Liver (tissue), 9 donors: ENCODE measurements around the gene LILRA5. TPM values are rescaled to one million over a fixed set of nuclear protein-coding genes. Genes with fewer than 3 reads are reported as not detected.

Source experiments
- DNase-seq: peaks from one replicate; pipeline ENCODE4 v3.0.0-alpha.2; 2017; ENCODE audit warnings: low spot score
- H3K27ac ChIP-seq, 2 donors: one replicate each; pipeline ENCODE4 v1.7.0; 2013; ENCODE audit warnings: inconsistent platforms in 2 of 2, low read length in 2 of 2, control low read depth in 1 of 2, low read depth in 1 of 2, mild to moderate bottlenecking in 1 of 2
- H3K27me3 ChIP-seq, 4 donors: one replicate each; pipeline versions ENCODE4 v1.6.1 to v1.7.0; 2013; ENCODE audit warnings: low read length in 3 of 4, inconsistent platforms in 1 of 4, mild to moderate bottlenecking in 1 of 4, moderate library complexity in 1 of 4; ENCODE audit not compliant: control insufficient read depth in 4 of 4, insufficient read depth in 4 of 4
- H3K36me3 ChIP-seq, 4 donors: one replicate each; pipeline versions ENCODE4 v1.6.1 to v1.7.0; 2013; ENCODE audit warnings: low read length in 3 of 4, mild to moderate bottlenecking in 3 of 4, low read depth in 1 of 4, moderate library complexity in 1 of 4; ENCODE audit not compliant: control insufficient read depth in 4 of 4, insufficient read depth in 3 of 4
- H3K4me1 ChIP-seq, 4 donors: one replicate each; pipeline versions ENCODE4 v1.6.1 to v1.7.0; 2013; ENCODE audit warnings: low read length in 3 of 4, mild to moderate bottlenecking in 3 of 4, moderate library complexity in 1 of 4; ENCODE audit not compliant: control insufficient read depth in 4 of 4, insufficient read depth in 4 of 4
- H3K4me3 ChIP-seq, 3 donors: one replicate each; pipeline versions ENCODE4 v1.6.1 to v1.7.0; 2013; ENCODE audit warnings: low read length in 3 of 3, control low read depth in 1 of 3, low read depth in 1 of 3, mild to moderate bottlenecking in 1 of 3
- H3K9ac ChIP-seq, 2 donors: one replicate each; pipeline ENCODE4 v1.7.0; 2013; ENCODE audit warnings: low read length in 2 of 2, mild to moderate bottlenecking in 2 of 2, moderate library complexity in 2 of 2, control low read depth in 1 of 2, low read depth in 1 of 2
- H3K9me3 ChIP-seq, 4 donors: one replicate each; pipeline versions ENCODE4 v1.6.1 to v1.7.0; 2013; ENCODE audit warnings: low read length in 3 of 4; ENCODE audit not compliant: control insufficient read depth in 4 of 4
- CTCF ChIP-seq: fragments of 150-350 bp; IDR thresholded peaks from 2 replicates; pipeline ENCODE4 v1.5.1; 2017; ENCODE audit warnings: improper control_type of control experiment, low read depth, low read length; ENCODE audit not compliant: missing input control
- FOXA2 ChIP-seq: IDR thresholded peaks from 2 replicates; pipeline ENCODE4 v1.6.1; 2016; ENCODE audit warnings: antibody characterized with exemption
- GABPA ChIP-seq, 2 donors: IDR thresholded peaks in 1 of 2; conservative IDR thresholded peaks in 1 of 2; 2 replicates each; pipeline ENCODE4 v1.6.1; 2016; ENCODE audit warnings: antibody characterized with exemption in 2 of 2, mild to moderate bottlenecking in 1 of 2, moderate library complexity in 1 of 2
- JUND ChIP-seq, 2 donors: IDR thresholded peaks; 2 replicates each; pipeline ENCODE4 v1.6.1; 2016; ENCODE audit warnings: antibody characterized with exemption in 2 of 2
- MAX ChIP-seq: IDR thresholded peaks from 2 replicates; pipeline ENCODE4 v1.6.1; 2016; ENCODE audit warnings: antibody characterized with exemption
- NR2F2 ChIP-seq: IDR thresholded peaks from 2 replicates; pipeline ENCODE4 v1.6.1; 2016; ENCODE audit warnings: antibody characterized with exemption
- RXRA ChIP-seq, 2 donors: IDR thresholded peaks; 2 replicates each; pipeline ENCODE4 v1.6.1; 2017 to 2018; ENCODE audit warnings: antibody characterized with exemption in 2 of 2, mild to moderate bottlenecking in 1 of 2
- SP1 ChIP-seq: IDR thresholded peaks from 2 replicates; pipeline ENCODE4 v1.6.1; 2018; ENCODE audit warnings: antibody characterized with exemption, mild to moderate bottlenecking
- TAF1 ChIP-seq: conservative IDR thresholded peaks from 2 replicates; pipeline ENCODE4 v1.6.1; 2016; ENCODE audit warnings: antibody characterized with exemption, mild to moderate bottlenecking
- WGBS: extraction: QIAGEN DNeasy Blood & Tissue Kit; methylation state at CpG from one replicate; pipeline ENCODE4 v1.1.7; 2013; 5-methylcytosine and 5-hydroxymethylcytosine counted together
- polyA plus RNA-seq, 2 donors: library from polyadenylated mRNA; stranded (reverse) in 1 of 2; unstranded in 1 of 2; fragments of 200-250 nt in 1 of 2; fragments of >200 nt in 1 of 2; fragmentation: Nextera tagmentation in 1 of 2; extraction: Ambion mirVana in 1 of 2; gene quantifications; one replicate each; pipeline versions ENCODE4 v1.2.1 to v1.2.3, GENCODE V29; 2013 to 2015
- total RNA-seq, 2 donors: library from RNA; depleted of rRNA; stranded (reverse); fragments of >200 nt; gene quantifications; one replicate each; pipeline ENCODE4 v1.2.3, GENCODE V29; 2014
- donor health status: healthy.
- donor health status: healthy.
- donor health status: healthy.
- donor health status: healthy.
- donor health status: healthy.

LILRA5 gene
- total and polyA plus RNA-seq, 4 donors = 0.58 to 8.7 (median 4.6) TPM

- H3K4me3 ChIP-seq = no peak overlapping the region
- H3K4me1 ChIP-seq = no peaks in the 10 kb centered on the region
- WGBS = 53% methylated on average over 7 of the region's 7 CpGs
- no peak overlapping the region for H3K9ac ChIP-seq
- H3K27me3 ChIP-seq = peaks cover 0 to 5% (median under 1%) of the 10 kb centered on the region in 4 donors
- no peak for DNase-seq
- H3K9me3 ChIP-seq = no peaks in the 10 kb centered on the region
- no peak overlapping the region for H3K27ac ChIP-seq
- no peak for TF ChIP-seq GABPA (IDR thresholded peaks at IDR 0.05 in 1 of 2, conservative IDR thresholded peaks at IDR 0.05 in 1 of 2)
- no peak for TF ChIP-seq TAF1
- no peak for TF ChIP-seq FOXA2
- no peak for TF ChIP-seq JUND (IDR thresholded peaks at IDR 0.05)
- no peak for TF ChIP-seq MAX
- H3K36me3 ChIP-seq = no peaks in the 10 kb centered on the region
Observed at GRCh38 chr19:54299126-54299498, 13.9 kb downstream of the LILRA5 start.

- Histone ChIP-seq H3K4me1 (no peaks in the 10 kb centered on the region), H3K9ac (no peak overlapping the region), H3K9me3 (no peaks in the 10 kb centered on the region), H3K27ac (no peak overlapping the region), H3K4me3 (no peak overlapping the region), H3K36me3 (no peaks in the 10 kb centered on the region), H3K27me3 (peaks cover 0 to 5% (median 2%) of the 10 kb centered on the region in 4 donors)
- TF ChIP-seq CTCF (no peak), SP1 (no peak)
- 41% methylated on average over 4 of the region's 4 CpGs for WGBS
- DNase-seq = no peak
Observed at GRCh38 chr19:54298357-54299125, 14.4 kb downstream of the LILRA5 start.

- Histone ChIP-seq H3K9me3 (no peaks in the 10 kb centered on the region), H3K4me3 (no peak overlapping the region), H3K9ac (no peak overlapping the region), H3K27me3 (peaks cover 0 to 5% (median 2%) of the 10 kb centered on the region in 4 donors), H3K4me1 (no peaks in the 10 kb centered on the region), H3K27ac (no peak overlapping the region), H3K36me3 (no peaks in the 10 kb centered on the region)
- DNase-seq = no peak
- WGBS = 38% methylated on average over 7 of the region's 7 CpGs
- TF ChIP-seq CTCF (no peak), MAX (no peak), RXRA (IDR thresholded peaks at IDR 0.05) (no peak), NR2F2 (no peak)
Observed at GRCh38 chr19:54297759-54298305, 15.1 kb downstream of the LILRA5 start.
